Body of pancreas (tissue), 4 donors: ENCODE measurements around the gene MAP3K9. TPM values are rescaled to one million over a fixed set of nuclear protein-coding genes. Genes with fewer than 3 reads are reported as not detected.

Experiments
- ATAC-seq: fragments of 150-250 bp; one replicate; pipeline ENCODE4 v1.9.1; 2016
- DNase-seq, 4 donors: peaks; one replicate each; pipeline ENCODE4 v3.0.0-alpha.2; 2019
- H3K27ac ChIP-seq, 4 donors: fragments of 200-600 bp; sonication (generic); 1 replicate in 3 of 4; 2 replicates in 1 of 4; pipeline versions ENCODE4 v1.5.1 to v1.6.1; 2016 to 2019; ENCODE audit warnings: mild to moderate bottlenecking in 1 of 4, mixed read lengths in 1 of 4, moderate library complexity in 1 of 4
- H3K27me3 ChIP-seq, 2 donors: fragments of 200-600 bp; sonication (generic); one replicate each; pipeline ENCODE4 v1.6.0; 2016; ENCODE audit warnings: mild to moderate bottlenecking in 1 of 2
- H3K36me3 ChIP-seq, 2 donors: fragments of 200-600 bp; sonication (generic); replicated peaks in 1 of 2; 2 replicates each; pipeline ENCODE4 v1.5.1; 2016; ENCODE audit warnings: low read depth in 2 of 2; ENCODE audit not compliant: insufficient read depth in 1 of 2
- H3K4me1 ChIP-seq: fragments of 200-600 bp; sonication (generic); one replicate; pipeline ENCODE4 v1.6.0; 2016
- H3K4me3 ChIP-seq, 2 donors: fragments of 200-600 bp; sonication (generic); 1 replicate in 1 of 2; 2 replicates in 1 of 2; pipeline ENCODE4 v1.5.1; 2016 to 2019
- H3K9me3 ChIP-seq, 3 donors: fragments of 200-600 bp; sonication (generic); 1 replicate in 2 of 3; 2 replicates in 1 of 3; pipeline ENCODE4 v1.5.1; 2016
- CTCF ChIP-seq, 7 experiments: fragments of 450-650 bp in 4 of 7; fragments of 200-600 bp in 3 of 7; sonication (generic) in 3 of 7; IDR thresholded peaks; one replicate each; pipeline ENCODE4 v1.5.1; 2016 to 2019; ENCODE audit warnings: antibody characterized with exemption in 7 of 7
- POLR2A ChIP-seq, 3 donors: fragments of 450-650 bp; IDR thresholded peaks; one replicate each; pipeline ENCODE4 v1.6.1; 2016; ENCODE audit warnings: antibody characterized with exemption in 3 of 3, mild to moderate bottlenecking in 2 of 3
- WGBS, 2 donors: methylation state at CpG; one replicate each; pipeline ENCODE4 v1.1.5; 2017; 5-methylcytosine and 5-hydroxymethylcytosine counted together
- intact Hi-C: fragments of 100-400 bp; cut with DNase I; formaldehyde crosslinking; loops from one replicate; pipeline ENCODE4 v1.15.1; 2023
- total RNA-seq, 2 donors: library from RNA; depleted of rRNA; stranded (reverse); fragments of >200 nt; gene quantifications; one replicate each; pipeline ENCODE4 v1.1.0, GENCODE V29; 2016

The MAP3K9 gene
- total RNA-seq, 2 donors from 2014 or later = 5.4 to 10.9 TPM

GRCh38 chr14:70802379-70802778, 6.9 kb downstream of the MAP3K9 start:
- no peaks in the 10 kb centered on the region for H3K9me3 ChIP-seq
- H3K27ac ChIP-seq = no peak overlapping the region
- ATAC-seq (no peak), DNase-seq (no peak)
- H3K27me3 ChIP-seq = no peaks in the 10 kb centered on the region
- H3K36me3 ChIP-seq = peaks cover 0 to 8% of the 10 kb centered on the region in 2 donors
- intact Hi-C loops = no loop called here
- H3K4me1 ChIP-seq = no peaks in the 10 kb centered on the region
- TF ChIP-seq CTCF (IDR thresholded peaks at IDR 0.05) = no peak
- TF ChIP-seq POLR2A (IDR thresholded peaks at IDR 0.05) = no peak
- H3K4me3 ChIP-seq = no peak overlapping the region
- 95 to 96% methylated on average over 1 of the region's 1 CpG for WGBS, 2 donors

GRCh38 chr14:70801836-70802235, 7.5 kb downstream of the MAP3K9 start:
- H3K4me1 ChIP-seq = no peaks in the 10 kb centered on the region
- no peaks in the 10 kb centered on the region for H3K9me3 ChIP-seq
- no peaks in the 10 kb centered on the region for H3K27me3 ChIP-seq
- no peak overlapping the region for H3K4me3 ChIP-seq
- peaks cover 0 to 8% of the 10 kb centered on the region in 2 donors for H3K36me3 ChIP-seq
- intact Hi-C loops = no loop called here
- DNase-seq = no peak
- TF ChIP-seq CTCF (IDR thresholded peaks at IDR 0.05) (no peak), POLR2A (IDR thresholded peaks at IDR 0.05) (no peak)
- no peak for ATAC-seq
- H3K27ac ChIP-seq = no peak overlapping the region
- 85 to 87% methylated on average over 5 of the region's 5 CpGs for WGBS, 2 donors

- no peak for ATAC-seq
- TF ChIP-seq CTCF (IDR thresholded peaks at IDR 0.05) = no peak
- 98% methylated on average over 8 of the region's 8 CpGs for WGBS, 2 donors
- Histone ChIP-seq H3K27ac (no peak overlapping the region), H3K36me3 (peaks cover 0 to 8% of the 10 kb centered on the region in 2 donors), H3K4me3 (no peak overlapping the region), H3K27me3 (no peaks in the 10 kb centered on the region), H3K4me1 (no peaks in the 10 kb centered on the region), H3K9me3 (no peaks in the 10 kb centered on the region)
- intact Hi-C loops = no loop called here
- DNase-seq = no peak
These were observed 12.8 kb downstream of the MAP3K9 start for GRCh38 chr14:70796551-70796950.

- WGBS, 2 donors = 75 to 76% methylated on average over 3 of the region's 3 CpGs
- DNase-seq = no peak
- Histone ChIP-seq H3K4me3 (no peak overlapping the region), H3K27me3 (no peaks in the 10 kb centered on the region), H3K9me3 (no peaks in the 10 kb centered on the region), H3K4me1 (peaks cover 6% of the 10 kb centered on the region), H3K36me3 (no peaks in the 10 kb centered on the region), H3K27ac (no peak overlapping the region)
- ATAC-seq = no peak
- intact Hi-C loops = no loop called here
- TF ChIP-seq CTCF (IDR thresholded peaks at IDR 0.05) = no peak
These were observed 15.0 kb downstream of the MAP3K9 start for GRCh38 chr14:70794294-70794693.

GRCh38 chr14:70793637-70794036, 15.7 kb downstream of the MAP3K9 start:
- intact Hi-C loops = no loop called here
- DNase-seq = no peak
- TF ChIP-seq CTCF (IDR thresholded peaks at IDR 0.05) (no peak), POLR2A (IDR thresholded peaks at IDR 0.05) (no peak)
- H3K4me1 ChIP-seq = peaks cover 6% of the 10 kb centered on the region
- H3K36me3 ChIP-seq = no peaks in the 10 kb centered on the region
- H3K9me3 ChIP-seq = no peaks in the 10 kb centered on the region
- 90 to 94% methylated on average over 3 of the region's 3 CpGs for WGBS, 2 donors
- H3K4me3 ChIP-seq = no peak overlapping the region
- no peaks in the 10 kb centered on the region for H3K27me3 ChIP-seq
- H3K27ac ChIP-seq = no peak overlapping the region
- no peak for ATAC-seq
